Activated CD4-positive, alpha-beta T cell treated with anti-CD3 and anti-CD28 coated beads for 24 hours (primary cell): ENCODE results near the gene VWA7.
"Not testable (repeated sequence)": the region's sequence is repeated elsewhere in the genome, so short reads cannot be mapped to it uniquely, and the experiment has no call there.

ENCODE experiments used
- DNase-seq, 2 donors: peaks; one replicate each; pipeline ENCODE4 v3.0.0-alpha.2; 2020; ENCODE audit warnings: low read depth in 2 of 2

The VWA7 gene

DNA sequence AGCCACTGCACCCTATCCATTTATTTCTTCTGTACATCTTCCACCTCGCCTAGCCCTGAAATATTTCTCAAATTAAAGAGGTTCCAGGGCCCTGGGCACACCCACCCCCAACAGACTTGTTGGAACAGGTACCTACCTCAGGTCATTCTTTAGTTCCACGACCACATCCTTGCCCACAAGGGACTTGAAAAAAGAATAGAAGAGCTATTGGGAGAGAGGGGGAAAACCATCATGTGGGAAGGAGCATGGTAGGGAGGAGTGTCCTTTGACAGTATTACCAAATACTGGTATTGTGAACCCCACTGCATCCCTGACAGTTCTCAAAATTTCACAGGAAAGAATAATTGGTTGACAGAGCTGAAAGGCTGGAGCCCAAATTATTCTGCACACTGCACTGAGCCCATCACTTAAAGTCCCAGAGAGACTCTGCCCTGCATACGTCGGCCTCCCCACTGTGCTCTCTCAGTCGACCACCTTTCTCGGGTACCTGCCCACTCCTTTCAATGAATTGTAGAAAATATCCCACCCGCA, 28.9 kb upstream of the VWA7 start:
- no peak for DNase-seq

- not testable (repeated sequence) for DNase-seq
These were observed 24.2 kb upstream of the VWA7 start for GRCh38 chr6:31801031-31801927.

DNA sequence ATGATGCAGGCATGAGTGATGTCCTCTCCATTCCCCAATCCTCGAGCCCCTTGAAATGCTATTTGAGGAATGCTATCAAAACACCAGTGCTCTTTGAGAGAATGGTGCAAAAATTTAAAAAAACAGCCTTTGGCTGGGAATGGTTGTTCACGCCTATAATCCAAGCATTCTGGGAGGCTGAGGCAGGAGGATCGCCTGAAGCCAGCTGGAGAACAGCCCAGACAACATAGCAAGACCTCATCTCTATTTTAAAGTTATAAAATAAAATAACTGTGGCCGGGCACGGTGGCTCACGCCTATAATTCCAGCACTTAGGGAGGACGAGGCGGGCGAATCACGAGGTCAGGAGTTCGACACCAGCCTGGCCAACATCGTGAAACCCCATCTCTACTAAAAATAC, 22.7 kb upstream of the VWA7 start:
- no peak for DNase-seq

- DNase-seq, result no peak
These were observed 20.5 kb upstream of the VWA7 start for GRCh38 chr6:31797588-31797987.

DNA sequence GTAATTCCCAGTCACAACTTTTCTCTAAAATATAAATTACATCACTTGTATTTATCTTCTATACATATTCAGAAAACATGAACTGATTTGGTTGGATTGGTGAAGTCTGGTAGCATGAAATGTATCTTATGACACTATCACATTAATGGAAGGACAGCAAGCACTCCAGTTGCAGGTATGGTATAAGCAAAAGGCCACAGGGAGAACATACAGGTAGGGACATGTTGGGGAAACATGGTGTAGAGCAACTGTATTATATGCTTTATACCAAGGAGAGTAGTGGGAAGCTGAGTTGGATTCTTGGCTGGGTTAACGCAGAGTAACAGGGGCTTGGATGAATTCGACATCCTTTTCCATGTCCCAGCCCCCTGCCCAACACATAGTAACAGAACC, 19.9 kb upstream of the VWA7 start:
- no peak for DNase-seq

DNA sequence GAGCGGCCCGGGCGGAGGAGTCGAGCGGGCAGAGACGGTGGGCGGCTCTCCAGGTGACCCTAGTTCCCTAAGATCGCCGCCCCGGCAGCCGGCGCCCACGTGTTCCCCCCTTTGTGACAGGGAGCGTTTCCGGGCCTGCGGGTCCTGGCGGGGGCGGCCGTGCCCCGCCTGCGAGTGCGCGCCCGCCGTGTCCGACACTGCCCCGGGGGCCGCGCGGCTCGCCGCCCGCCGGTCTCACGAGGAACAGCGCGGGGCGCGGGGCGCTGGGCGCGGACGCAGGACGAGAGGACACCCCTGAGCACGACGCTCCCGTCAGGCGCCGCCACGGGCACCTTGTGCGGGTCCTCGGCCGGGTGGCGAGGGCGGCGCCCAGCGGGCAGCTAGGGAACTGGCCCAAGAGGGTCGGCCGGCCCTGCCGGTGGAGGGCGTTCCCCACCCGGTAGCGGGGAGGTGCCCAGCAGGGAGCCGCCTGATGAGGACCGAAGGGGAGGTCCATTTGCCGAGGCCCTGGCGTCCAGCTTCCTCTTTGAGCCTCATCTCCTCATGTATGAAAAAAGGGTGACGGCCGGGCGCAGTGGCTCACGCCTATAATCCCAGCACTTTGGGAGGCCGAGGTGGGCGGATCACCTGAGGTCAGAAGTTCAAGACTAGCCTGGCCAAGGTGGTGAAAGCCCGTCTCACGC, 18.6 kb upstream of the VWA7 start, which contains the start of gene VARS1:
VARS1 (minus strand) TSS at position 137 of the 683 bp plus-strand sequence. CDS start 535 bp downstream, outside the sequence.
- DNase-seq, result peak; percentile 73 to 76

DNA sequence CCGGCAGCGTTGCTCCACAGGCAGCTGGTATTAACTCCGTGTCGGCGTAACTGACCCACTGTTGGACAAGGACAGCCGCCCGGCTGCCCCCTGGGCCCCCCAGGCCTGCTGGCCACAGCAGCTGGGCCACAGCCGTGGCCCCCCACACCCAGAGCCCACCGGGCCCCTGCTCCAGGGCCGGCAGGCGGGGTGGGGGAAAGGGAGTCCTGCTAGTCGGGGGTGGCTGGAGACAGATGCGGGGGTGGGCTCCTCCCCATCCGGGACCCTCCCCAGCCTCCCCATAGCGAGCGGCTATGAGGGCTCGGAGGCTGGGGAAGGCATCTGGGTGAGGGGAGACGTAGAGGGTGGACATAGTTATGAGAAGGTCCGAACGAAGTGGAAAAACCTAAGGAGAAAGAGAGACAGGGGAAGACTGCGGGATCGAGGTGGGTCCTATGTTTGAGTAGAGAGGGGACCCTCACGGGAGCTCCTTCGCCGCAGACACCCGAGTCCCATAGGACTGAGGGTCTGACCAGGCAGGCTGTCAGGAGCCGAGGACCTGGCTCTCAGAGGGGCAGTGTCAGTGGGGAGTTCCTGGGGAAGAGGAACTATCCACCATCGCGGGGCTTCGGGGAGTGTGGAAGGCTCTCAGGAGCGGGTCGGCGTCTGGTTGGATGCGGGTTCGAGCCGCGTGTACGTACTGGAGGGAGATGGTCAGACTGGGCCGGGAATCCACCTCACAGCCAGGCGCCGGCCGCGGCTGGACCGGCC, 17.9 kb upstream of the VWA7 start:
- no peak for DNase-seq

DNA sequence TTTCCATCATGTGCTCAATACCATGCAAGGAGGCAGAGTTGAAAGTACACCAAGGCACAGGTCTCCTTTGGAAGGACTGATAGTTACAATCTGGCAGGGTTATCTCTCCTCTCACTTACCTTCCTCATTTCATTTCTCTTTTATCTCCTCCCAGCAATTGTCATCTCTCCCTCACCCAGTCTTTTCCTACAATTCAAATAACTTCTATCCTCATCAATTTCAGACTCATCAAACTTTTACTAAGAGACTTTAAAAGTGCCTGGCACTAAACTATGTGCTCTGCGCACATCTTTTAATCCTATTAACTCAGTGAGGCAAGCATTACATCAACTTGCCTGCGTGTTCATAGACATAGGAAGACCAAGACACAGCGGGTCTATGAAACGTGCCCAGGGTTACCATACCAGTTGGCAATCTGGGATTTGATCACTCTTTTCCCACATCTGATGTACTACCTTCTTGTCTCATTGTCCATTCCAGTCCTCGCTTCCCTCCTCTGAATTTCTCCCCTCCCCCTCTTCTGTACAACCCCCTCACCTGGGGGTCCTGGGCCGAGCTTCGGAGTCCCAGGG, 17.3 kb upstream of the VWA7 start:
- no peak for DNase-seq

DNA sequence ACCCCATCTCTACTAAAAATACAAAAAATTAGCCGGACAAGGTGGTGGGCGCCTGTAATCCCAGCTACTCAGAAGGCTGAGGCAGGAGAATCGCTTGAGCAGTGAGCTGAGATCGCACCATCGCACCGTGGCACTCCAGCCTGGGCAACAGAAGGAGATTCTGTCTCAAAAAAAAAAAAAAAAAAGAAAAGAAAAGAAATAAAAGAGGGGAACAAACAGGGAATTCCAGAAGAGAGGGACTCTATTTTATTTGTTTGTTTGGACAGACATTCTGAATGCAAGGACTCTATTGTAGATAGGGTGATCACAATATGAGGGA, 16.8 kb upstream of the VWA7 start:
- not testable (repeated sequence) for DNase-seq

GRCh38 chr6:31792761-31793171, 15.6 kb upstream of the VWA7 start:
- no peak for DNase-seq

GRCh38 chr6:31792090-31792374, 14.9 kb upstream of the VWA7 start:
- no peak for DNase-seq

DNA sequence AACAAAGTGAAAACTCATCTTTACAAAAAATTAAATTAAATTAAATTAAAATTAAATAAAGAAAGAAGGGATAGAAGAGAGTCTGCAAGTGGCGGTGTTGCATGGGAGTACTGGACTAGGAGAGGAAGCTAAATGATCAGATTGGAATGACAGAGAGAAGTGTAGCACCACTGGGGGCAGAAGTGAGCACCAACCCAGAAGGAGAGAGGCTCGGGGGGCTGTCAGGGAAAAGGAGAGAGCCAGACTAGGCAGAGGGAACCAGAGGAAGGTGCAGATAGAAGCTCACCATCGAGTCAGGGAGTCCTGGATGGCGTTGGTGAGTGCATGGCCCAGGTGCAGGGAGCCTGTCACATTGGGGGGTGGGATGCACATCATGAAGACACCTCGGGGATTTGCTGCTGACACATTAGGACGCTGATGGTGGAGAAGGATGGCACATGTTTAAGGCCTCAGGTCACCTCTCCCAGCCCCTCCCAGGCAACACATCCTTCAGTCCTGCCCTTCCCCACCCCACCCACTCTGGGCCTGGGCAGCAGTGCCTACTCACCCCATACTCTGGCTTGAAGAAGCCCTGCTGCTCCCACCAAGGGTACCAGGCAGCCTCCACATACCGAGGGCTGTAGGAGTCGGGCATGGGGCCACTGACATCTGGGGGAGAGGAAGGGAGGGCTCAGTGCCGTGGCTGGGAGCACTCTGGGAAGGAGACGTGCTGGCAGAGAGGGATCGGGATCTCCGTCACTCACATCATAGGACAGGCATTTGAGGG, 14.4 kb upstream of the VWA7 start:
- DNase-seq, result peak in 1 of 2 donors; percentile 31

GRCh38 chr6:31785475-31785874, 8.3 kb upstream of the VWA7 start:
- no peak for DNase-seq

- DNase-seq, result no peak
These were observed 7.2 kb upstream of the VWA7 start for GRCh38 chr6:31784098-31784925.

DNA sequence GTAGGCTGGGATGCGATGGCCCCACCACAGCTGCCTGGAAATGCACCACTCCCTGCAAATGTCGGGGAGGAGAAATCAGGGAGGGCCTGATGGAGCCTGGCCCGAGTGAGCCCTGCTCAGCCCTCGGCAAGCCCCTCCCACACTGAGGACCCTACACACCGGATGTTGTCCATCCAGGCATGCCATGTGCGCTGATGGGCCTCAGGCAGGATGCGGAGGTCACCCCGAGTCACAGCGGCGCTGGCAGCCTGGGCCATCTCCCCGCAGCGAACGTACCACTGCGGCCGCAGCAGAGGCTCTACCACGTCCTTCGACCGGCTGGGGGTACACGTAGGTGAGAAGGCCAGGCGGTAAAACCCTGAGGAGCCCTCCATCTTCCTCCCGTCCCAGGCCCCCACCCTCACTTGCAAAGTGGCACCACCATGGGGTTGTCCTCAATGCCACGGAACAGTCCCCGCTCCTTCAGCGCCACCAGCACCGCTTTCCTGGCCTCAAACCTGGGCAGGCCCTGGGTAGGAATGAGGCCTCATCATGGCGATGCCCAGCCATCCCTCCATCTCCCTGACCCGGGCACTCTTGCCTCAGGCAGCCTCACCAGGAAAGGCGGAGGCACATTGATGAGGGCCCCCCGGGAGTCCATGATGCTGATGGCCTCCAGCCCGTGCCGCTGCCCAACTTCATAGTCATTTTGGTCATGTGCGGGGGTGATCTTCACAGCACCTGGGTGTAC, 5.2 kb upstream of the VWA7 start:
- DNase-seq, result no peak

GRCh38 chr6:31781244-31782125, 4.4 kb upstream of the VWA7 start:
- DNase-seq, result no peak

DNA sequence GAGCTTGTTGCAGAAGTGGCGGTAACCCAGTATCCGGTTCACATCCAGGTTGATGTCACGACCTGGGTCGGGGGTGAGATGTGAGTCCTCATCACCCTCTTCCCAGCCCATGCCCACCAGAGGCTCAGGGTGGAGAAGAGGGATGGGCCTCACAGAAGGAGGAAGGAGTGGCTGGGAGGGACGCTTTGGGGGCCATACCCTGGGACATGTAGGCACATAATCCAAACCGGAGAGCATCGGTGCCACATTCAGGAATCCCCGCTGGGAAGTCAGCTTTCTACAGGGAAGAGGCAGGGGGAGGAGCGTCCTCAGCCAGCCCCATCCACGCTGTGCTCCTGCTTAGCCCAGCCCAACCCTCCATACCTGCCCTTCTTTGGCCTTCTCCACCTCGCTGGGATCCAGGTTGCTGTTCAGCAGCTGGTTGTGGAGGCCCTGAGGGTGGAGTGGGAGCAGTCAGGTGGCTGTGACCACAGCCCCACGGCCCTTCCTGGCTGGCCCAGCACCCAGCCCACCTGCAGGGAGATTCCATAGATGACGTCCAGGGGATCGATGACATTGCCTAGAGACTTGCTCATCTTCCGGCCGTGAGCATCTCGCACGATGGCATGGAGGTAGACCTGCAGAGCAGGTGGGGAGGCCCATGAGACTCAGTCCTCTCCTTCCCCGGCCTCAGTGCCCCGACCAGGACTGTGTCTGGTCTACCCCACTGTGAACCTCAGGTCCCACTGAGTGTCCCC, 3.5 kb upstream of the VWA7 start:
- DNase-seq, result no peak

DNA sequence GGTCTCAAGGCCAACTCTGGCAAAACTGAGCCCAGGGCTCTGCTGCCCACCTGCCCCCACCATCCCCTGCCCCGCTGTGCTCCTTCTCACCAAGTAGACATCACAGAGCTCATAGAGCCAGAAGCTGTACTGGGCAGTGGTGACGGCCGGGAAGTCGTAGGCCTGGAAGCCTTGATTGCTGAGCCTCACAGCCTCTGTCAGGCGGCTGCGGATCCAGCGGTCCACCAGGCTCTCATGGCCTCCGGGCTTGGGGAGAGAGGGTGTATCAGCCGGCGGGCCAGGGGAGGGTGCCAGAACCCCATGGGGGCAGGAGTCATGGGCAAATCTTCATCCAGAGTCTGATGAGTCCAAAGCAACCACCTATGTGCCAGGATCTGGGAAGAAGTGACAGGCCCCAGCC, 2.8 kb upstream of the VWA7 start:
- no peak for DNase-seq
